Liver (tissue), 9 donors: ENCODE measurements around the gene CCNJ. TPM values are rescaled to one million over a fixed set of nuclear protein-coding genes. Genes with fewer than 3 reads are reported as not detected.
"Not testable (repeated sequence)": the region's sequence is repeated elsewhere in the genome, so short reads cannot be mapped to it uniquely, and the experiment has no call there.

Experiments used
- DNase-seq: peaks from one replicate; pipeline ENCODE4 v3.0.0-alpha.2; 2017; ENCODE audit warnings: low spot score
- H3K27ac ChIP-seq, 2 donors: one replicate each; pipeline ENCODE4 v1.7.0; 2013; ENCODE audit warnings: inconsistent platforms in 2 of 2, low read length in 2 of 2, control low read depth in 1 of 2, low read depth in 1 of 2, mild to moderate bottlenecking in 1 of 2
- H3K27me3 ChIP-seq, 4 donors: one replicate each; pipeline versions ENCODE4 v1.6.1 to v1.7.0; 2013; ENCODE audit warnings: low read length in 3 of 4, inconsistent platforms in 1 of 4, mild to moderate bottlenecking in 1 of 4, moderate library complexity in 1 of 4; ENCODE audit not compliant: control insufficient read depth in 4 of 4, insufficient read depth in 4 of 4
- H3K36me3 ChIP-seq, 4 donors: one replicate each; pipeline versions ENCODE4 v1.6.1 to v1.7.0; 2013; ENCODE audit warnings: low read length in 3 of 4, mild to moderate bottlenecking in 3 of 4, low read depth in 1 of 4, moderate library complexity in 1 of 4; ENCODE audit not compliant: control insufficient read depth in 4 of 4, insufficient read depth in 3 of 4
- H3K4me1 ChIP-seq, 4 donors: one replicate each; pipeline versions ENCODE4 v1.6.1 to v1.7.0; 2013; ENCODE audit warnings: low read length in 3 of 4, mild to moderate bottlenecking in 3 of 4, moderate library complexity in 1 of 4; ENCODE audit not compliant: control insufficient read depth in 4 of 4, insufficient read depth in 4 of 4
- H3K4me3 ChIP-seq, 3 donors: one replicate each; pipeline versions ENCODE4 v1.6.1 to v1.7.0; 2013; ENCODE audit warnings: low read length in 3 of 3, control low read depth in 1 of 3, low read depth in 1 of 3, mild to moderate bottlenecking in 1 of 3
- H3K9ac ChIP-seq, 2 donors: one replicate each; pipeline ENCODE4 v1.7.0; 2013; ENCODE audit warnings: low read length in 2 of 2, mild to moderate bottlenecking in 2 of 2, moderate library complexity in 2 of 2, control low read depth in 1 of 2, low read depth in 1 of 2
- H3K9me3 ChIP-seq, 4 donors: one replicate each; pipeline versions ENCODE4 v1.6.1 to v1.7.0; 2013; ENCODE audit warnings: low read length in 3 of 4; ENCODE audit not compliant: control insufficient read depth in 4 of 4
- CTCF ChIP-seq: fragments of 150-350 bp; IDR thresholded peaks from 2 replicates; pipeline ENCODE4 v1.5.1; 2017; ENCODE audit warnings: improper control_type of control experiment, low read depth, low read length; ENCODE audit not compliant: missing input control
- EGR1 ChIP-seq, 2 donors: IDR thresholded peaks; 2 replicates each; pipeline ENCODE4 v1.6.1; 2016 to 2018; ENCODE audit warnings: antibody characterized with exemption in 2 of 2, low read depth in 2 of 2
- FOXA1 ChIP-seq: IDR thresholded peaks from 2 replicates; pipeline ENCODE4 v1.6.1; 2016; ENCODE audit warnings: antibody characterized with exemption
- MAX ChIP-seq: IDR thresholded peaks from 2 replicates; pipeline ENCODE4 v1.6.1; 2016; ENCODE audit warnings: antibody characterized with exemption
- TAF1 ChIP-seq: conservative IDR thresholded peaks from 2 replicates; pipeline ENCODE4 v1.6.1; 2016; ENCODE audit warnings: antibody characterized with exemption, mild to moderate bottlenecking
- YY1 ChIP-seq: IDR thresholded peaks from 2 replicates; pipeline ENCODE4 v1.6.1; 2016; ENCODE audit warnings: antibody characterized with exemption, mild to moderate bottlenecking
- ZBTB33 ChIP-seq: IDR thresholded peaks from 2 replicates; pipeline ENCODE4 v1.6.1; 2016; ENCODE audit warnings: antibody characterized with exemption
- WGBS: extraction: QIAGEN DNeasy Blood & Tissue Kit; methylation state at CpG from one replicate; pipeline ENCODE4 v1.1.7; 2013; 5-methylcytosine and 5-hydroxymethylcytosine counted together
- polyA plus RNA-seq, 2 donors: library from polyadenylated mRNA; stranded (reverse) in 1 of 2; unstranded in 1 of 2; fragments of 200-250 nt in 1 of 2; fragments of >200 nt in 1 of 2; fragmentation: Nextera tagmentation in 1 of 2; extraction: Ambion mirVana in 1 of 2; gene quantifications; one replicate each; pipeline versions ENCODE4 v1.2.1 to v1.2.3, GENCODE V29; 2013 to 2015
- total RNA-seq, 2 donors: library from RNA; depleted of rRNA; stranded (reverse); fragments of >200 nt; gene quantifications; one replicate each; pipeline ENCODE4 v1.2.3, GENCODE V29; 2014
- donor health status: healthy.
- donor health status: healthy.
- donor health status: healthy.
- donor health status: healthy.
- donor health status: healthy.

The CCNJ gene
- total RNA-seq (1 to 10 TPM; 4.8 to 6.5 TPM), polyA plus RNA-seq (1 to 10 TPM in 1 of 2 donors, under 1 TPM in 1; 0.78 to 1.7 TPM)

GRCh38 chr10:96043033-96043892 is at the start of gene CCNJ:
CCNJ (plus strand) TSS chr10:96043583; CDS start chr10:96044394, 811 bp downstream.
- DNase-seq, result peak; percentile 81
- peak; percentile 57 for TF ChIP-seq YY1
- no peak for TF ChIP-seq TAF1
- TF ChIP-seq ZBTB33, result peak; percentile 96
- peak; percentile 66 for TF ChIP-seq MAX
- H3K4me3 ChIP-seq, result peak within 1 kb of the TSS; percentile 65 to 92 (median 75)
- peaks cover 0 to 12% (median under 1%) of the 10 kb centered on the region in 4 donors for H3K4me1 ChIP-seq
- peak within 1 kb of the TSS; percentile 55 to 58 for H3K9ac ChIP-seq
- no peaks in the 10 kb centered on the region for H3K36me3 ChIP-seq
- H3K9me3 ChIP-seq, result peaks cover 0 to 2% (median 0%) of the 10 kb centered on the region in 4 donors
- H3K27me3 ChIP-seq, result no peaks in the 10 kb centered on the region
- peak within 1 kb of the TSS; percentile 59 to 62 for H3K27ac ChIP-seq
- WGBS, result 4% methylated on average over 92 of the region's 92 CpGs

GRCh38 chr10:95994376-95994775 is 49.0 kb upstream of the CCNJ start:
- H3K4me1 ChIP-seq, H3K27ac ChIP-seq, H3K9me3 ChIP-seq, H3K4me3 ChIP-seq, H3K27me3 ChIP-seq, H3K36me3 ChIP-seq, DNase-seq, H3K9ac ChIP-seq: not testable (repeated sequence)
- WGBS, result 94% methylated on average over 11 of the region's 11 CpGs

- DNase-seq, result no peak
Measured at GRCh38 chr10:95998255-95998784, 45.1 kb upstream of the CCNJ start.

More at GRCh38 chr10:95998255-95998784, 45.1 kb upstream of the CCNJ start:
- Histone ChIP-seq H3K27me3 (no peaks in the 10 kb centered on the region), H3K9me3 (no peaks in the 10 kb centered on the region), H3K4me1 (no peaks in the 10 kb centered on the region), H3K27ac (no peak overlapping the region), H3K4me3 (no peak overlapping the region), H3K9ac (no peak overlapping the region), H3K36me3 (no peaks in the 10 kb centered on the region)
- 81% methylated on average over 1 of the region's 1 CpG for WGBS
- no peak for TF ChIP-seq EGR1 (IDR thresholded peaks at IDR 0.05; ENCODE audit: low read depth in 2 of 2)
- no peak for TF ChIP-seq CTCF
- TF ChIP-seq FOXA1, result no peak
